Large intestine (tissue), 3 donors: ENCODE measurements around the gene FEZ2. TPM values are rescaled to one million over a fixed set of nuclear protein-coding genes. Genes with fewer than 3 reads are reported as not detected.

Source experiments
- DNase-seq, 2 donors: peaks; one replicate each; pipeline versions ENCODE4 v3.0.0 to v3.0.0-alpha.2; 2013
- H3K27ac ChIP-seq: one replicate; pipeline ENCODE4 v1.5.1; 2013; ENCODE audit warnings: low read length
- H3K27me3 ChIP-seq: 2 replicates; pipeline ENCODE4 v1.6.1; 2013; ENCODE audit warnings: low read length; ENCODE audit not compliant: control insufficient read depth, insufficient read depth
- H3K36me3 ChIP-seq: 2 replicates; pipeline ENCODE4 v1.6.1; 2013; ENCODE audit warnings: low read length; ENCODE audit not compliant: control insufficient read depth, insufficient read depth
- H3K4me1 ChIP-seq: one replicate; pipeline ENCODE4 v1.6.1; 2013; ENCODE audit warnings: low read length; ENCODE audit not compliant: control insufficient read depth, insufficient read depth
- H3K4me3 ChIP-seq: one replicate; pipeline ENCODE4 v1.5.1; 2013; ENCODE audit warnings: low read length
- H3K9me3 ChIP-seq: one replicate; pipeline ENCODE4 v1.6.1; 2013; ENCODE audit warnings: mild to moderate bottlenecking, low read depth, low read length, moderate library complexity; ENCODE audit not compliant: control insufficient read depth
- WGBS: methylation state at CpG from one replicate; pipeline ENCODE4 v1.1.5; 2013; ENCODE audit warnings: low lambda C conversion rate; ENCODE audit not compliant: insufficient coverage; 5-methylcytosine and 5-hydroxymethylcytosine counted together
- polyA plus RNA-seq: library from polyadenylated mRNA; unstranded; fragments of 120-200 nt; gene quantifications from one replicate; pipeline ENCODE4 v1.2.1, GENCODE V29; 2013

The FEZ2 gene
- polyA plus RNA-seq, 1 donor, result 59.4 TPM

GRCh38 chr2:36589230-36589630 lies 8.7 kb downstream of the FEZ2 start:
- Histone ChIP-seq H3K4me1 (peaks cover 2% of the 10 kb centered on the region), H3K4me3 (no peak overlapping the region), H3K9me3 (no peaks in the 10 kb centered on the region), H3K27ac (no peak overlapping the region), H3K36me3 (peaks cover 34% of the 10 kb centered on the region), H3K27me3 (no peaks in the 10 kb centered on the region)
- no peak for DNase-seq
- no CpG with 5 or more reads among the region's 2 CpGs for WGBS

DNA sequence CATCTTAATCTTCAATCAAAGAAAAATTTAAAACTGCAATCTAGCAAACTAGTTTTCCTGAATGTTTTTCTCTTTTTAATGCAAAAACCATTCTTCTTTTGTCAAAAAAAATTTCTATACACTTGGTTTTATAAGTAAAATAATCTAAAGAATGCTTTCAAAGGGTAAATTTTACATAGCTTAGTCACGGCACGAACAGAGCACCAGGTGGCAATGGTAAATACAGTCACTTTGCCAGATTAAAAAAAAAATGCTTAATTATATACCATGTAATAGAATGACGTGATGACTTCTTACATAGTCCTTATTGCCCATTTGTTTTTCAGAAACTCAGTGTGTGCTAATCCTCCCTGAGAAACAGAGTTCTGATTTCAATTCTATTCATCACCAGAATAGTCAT lies 10.4 kb downstream of the FEZ2 start:
- Histone ChIP-seq H3K4me1 (no peaks in the 10 kb centered on the region), H3K36me3 (peaks cover 46% of the 10 kb centered on the region), H3K4me3 (no peak overlapping the region), H3K27me3 (no peaks in the 10 kb centered on the region), H3K27ac (no peak overlapping the region), H3K9me3 (no peaks in the 10 kb centered on the region)
- WGBS, result 83% methylated on average over 1 of the region's 3 CpGs
- no peak for DNase-seq

DNA sequence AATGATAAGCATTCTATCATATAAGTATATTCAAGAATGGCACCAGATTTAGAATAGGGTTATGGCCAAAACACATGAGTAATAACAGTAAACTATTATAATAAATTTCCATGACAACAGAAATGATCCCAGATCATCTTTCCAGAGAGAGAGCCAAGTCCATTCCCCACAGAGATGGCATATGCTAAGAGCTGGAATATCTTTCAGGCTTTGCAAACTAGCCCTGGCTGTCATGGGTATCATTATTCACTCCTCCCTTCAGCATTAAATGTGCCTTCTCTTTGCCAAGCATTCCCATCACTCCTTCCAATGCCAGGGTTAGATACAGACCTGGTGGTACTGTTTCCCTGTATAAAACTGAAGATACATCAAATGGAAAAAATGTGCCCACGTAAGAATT lies 10.9 kb downstream of the FEZ2 start:
- H3K4me3 ChIP-seq, result no peak overlapping the region
- H3K4me1 ChIP-seq, result no peaks in the 10 kb centered on the region
- no peak for DNase-seq
- H3K27ac ChIP-seq, result no peak overlapping the region
- 88% methylated on average over 1 of the region's 1 CpG for WGBS
- H3K9me3 ChIP-seq, result no peaks in the 10 kb centered on the region
- H3K36me3 ChIP-seq, result peaks cover 48% of the 10 kb centered on the region
- H3K27me3 ChIP-seq, result no peaks in the 10 kb centered on the region

- no peak for DNase-seq
- Histone ChIP-seq H3K27ac (no peak overlapping the region), H3K27me3 (no peaks in the 10 kb centered on the region), H3K4me3 (no peak overlapping the region), H3K4me1 (no peaks in the 10 kb centered on the region), H3K9me3 (no peaks in the 10 kb centered on the region), H3K36me3 (peaks cover 48% of the 10 kb centered on the region)
- WGBS, result no CpG with 5 or more reads among the region's 6 CpGs
Observed at GRCh38 chr2:36586672-36587071, 11.3 kb downstream of the FEZ2 start.

DNA sequence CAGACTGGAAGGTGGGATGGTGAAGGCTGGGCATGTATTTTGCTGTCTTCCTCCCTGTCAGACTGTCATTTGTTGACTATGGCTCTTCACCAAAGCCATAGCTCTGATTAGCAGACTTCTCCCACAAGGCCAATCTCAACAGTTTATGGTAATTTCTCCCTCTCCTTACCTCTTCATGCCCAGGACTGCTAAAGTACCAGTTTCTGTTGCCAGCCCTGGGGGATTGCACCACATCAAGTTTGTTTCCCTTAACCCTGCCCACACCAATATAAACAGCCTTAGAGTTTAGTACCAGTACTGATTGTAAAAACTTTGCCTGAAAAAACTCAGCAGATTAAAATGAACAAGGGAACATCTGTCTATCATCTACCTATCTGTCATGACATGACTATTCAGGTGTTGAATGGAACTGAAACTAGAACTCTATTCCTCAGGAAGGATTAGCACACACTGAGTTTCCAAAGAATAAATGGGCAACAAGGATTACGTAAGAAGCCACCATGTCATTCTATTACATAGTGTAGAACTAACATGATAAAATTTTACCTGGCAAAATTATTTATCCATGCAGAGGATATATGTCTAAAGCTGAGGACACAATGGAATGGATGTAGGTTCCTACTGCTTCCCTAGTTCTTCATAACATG lies 13.7 kb downstream of the FEZ2 start:
- H3K27me3 ChIP-seq, result no peaks in the 10 kb centered on the region
- no peaks in the 10 kb centered on the region for H3K9me3 ChIP-seq
- no CpG with 5 or more reads among the region's 1 CpG for WGBS
- H3K27ac ChIP-seq, result no peak overlapping the region
- no peak for DNase-seq
- no peak overlapping the region for H3K4me3 ChIP-seq
- no peaks in the 10 kb centered on the region for H3K4me1 ChIP-seq
- peaks cover 61% of the 10 kb centered on the region for H3K36me3 ChIP-seq

- no peaks in the 10 kb centered on the region for H3K27me3 ChIP-seq
- H3K27ac ChIP-seq, result no peak overlapping the region
- H3K9me3 ChIP-seq, result no peaks in the 10 kb centered on the region
- no peak overlapping the region for H3K4me3 ChIP-seq
- no peaks in the 10 kb centered on the region for H3K4me1 ChIP-seq
- DNase-seq, result no peak
- WGBS, result 89% methylated on average over 3 of the region's 3 CpGs
- peaks cover 66% of the 10 kb centered on the region for H3K36me3 ChIP-seq
Observed at GRCh38 chr2:36582951-36583350, 15.0 kb downstream of the FEZ2 start.

DNA sequence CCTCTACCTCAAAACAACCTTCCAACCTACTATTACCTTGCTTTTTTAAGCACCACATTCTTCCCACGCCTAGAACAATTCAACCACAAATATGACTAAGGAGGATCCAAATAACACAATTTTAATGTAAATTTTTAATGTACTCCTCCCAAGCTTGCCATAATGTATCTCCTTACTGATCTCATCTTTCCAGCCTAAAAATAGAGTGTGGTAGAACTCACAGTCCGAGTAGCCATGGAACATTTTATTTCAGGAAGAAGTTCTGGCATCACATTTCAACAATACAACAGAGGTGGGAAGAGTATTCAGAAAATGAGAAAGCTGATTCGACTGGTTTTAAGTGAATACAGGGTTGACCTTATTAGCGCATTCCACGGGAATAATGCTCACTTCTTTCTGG lies 15.4 kb downstream of the FEZ2 start:
- Histone ChIP-seq H3K27me3 (no peaks in the 10 kb centered on the region), H3K36me3 (peaks cover 68% of the 10 kb centered on the region), H3K27ac (no peak overlapping the region), H3K4me1 (no peaks in the 10 kb centered on the region), H3K4me3 (no peak overlapping the region), H3K9me3 (no peaks in the 10 kb centered on the region)
- no peak for DNase-seq
- no CpG with 5 or more reads among the region's 5 CpGs for WGBS

DNA sequence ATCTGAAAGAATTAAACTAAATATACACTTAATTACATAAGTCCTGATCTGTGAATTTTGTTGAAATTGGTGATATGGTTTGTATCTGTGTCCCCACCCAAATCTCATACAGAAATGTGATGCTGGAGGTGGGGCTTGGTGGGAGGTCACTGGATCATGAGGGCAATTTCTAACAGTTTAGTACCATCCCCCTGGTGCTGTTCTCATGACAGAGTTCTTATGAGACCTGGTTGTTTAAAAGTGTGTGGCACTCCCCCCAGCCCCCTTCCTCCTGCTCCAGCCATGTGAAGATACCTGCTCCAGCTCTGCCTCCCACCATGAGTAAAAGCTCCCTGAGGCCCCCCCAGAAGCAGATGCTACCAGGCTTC lies 18.7 kb downstream of the FEZ2 start:
- no peaks in the 10 kb centered on the region for H3K4me1 ChIP-seq
- H3K27me3 ChIP-seq, result no peaks in the 10 kb centered on the region
- no peak overlapping the region for H3K27ac ChIP-seq
- peaks cover 74% of the 10 kb centered on the region for H3K36me3 ChIP-seq
- no peak for DNase-seq
- H3K4me3 ChIP-seq, result no peak overlapping the region
- no peaks in the 10 kb centered on the region for H3K9me3 ChIP-seq

DNA sequence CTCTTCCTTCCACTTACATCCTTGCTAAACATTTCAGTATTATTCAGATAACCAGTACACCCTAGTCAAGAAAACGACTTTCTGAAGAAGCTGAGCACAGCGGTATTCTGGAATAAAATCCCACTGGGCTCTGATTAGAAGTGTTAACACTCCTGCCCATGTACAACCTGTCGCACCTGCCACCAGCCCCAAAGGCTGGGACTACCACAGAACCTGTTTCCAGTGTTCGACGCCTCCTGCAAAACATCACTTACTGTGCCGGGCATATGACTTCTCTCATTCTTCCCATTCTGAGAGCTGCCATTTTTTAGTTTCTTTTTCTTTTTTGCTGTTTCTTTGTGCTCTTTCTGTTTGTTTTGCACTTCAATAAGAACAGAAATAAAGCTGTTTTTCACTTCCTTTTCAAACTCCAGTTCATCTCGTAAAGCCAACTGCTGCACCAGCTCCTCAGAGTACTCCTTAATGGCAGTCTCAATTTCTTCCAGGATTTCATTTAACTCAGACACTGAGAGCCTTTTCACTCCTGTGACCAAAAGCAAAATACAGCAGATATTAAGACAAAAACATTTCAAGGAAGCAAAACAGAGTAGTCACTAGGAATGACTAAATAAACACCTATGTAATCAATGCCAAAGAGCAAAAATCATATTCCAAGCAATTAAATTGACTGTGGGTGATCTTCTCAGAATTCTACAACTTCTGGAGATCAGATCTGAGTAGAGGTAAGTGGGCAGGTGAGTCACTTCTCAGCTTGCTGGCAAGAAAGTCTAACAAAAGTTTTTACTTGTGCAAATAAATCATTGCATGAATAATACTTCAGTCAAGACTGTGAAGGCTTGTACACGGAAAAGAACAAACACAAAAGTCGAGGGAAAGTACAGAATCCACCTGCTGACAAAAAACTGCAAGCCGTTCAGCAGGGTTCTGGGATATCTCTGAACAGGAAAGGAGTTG lies 19.3 kb downstream of the FEZ2 start:
- H3K27me3 ChIP-seq, result no peaks in the 10 kb centered on the region
- no peak overlapping the region for H3K4me3 ChIP-seq
- 100% methylated on average over 4 of the region's 10 CpGs for WGBS
- no peak overlapping the region for H3K27ac ChIP-seq
- peaks cover 68% of the 10 kb centered on the region for H3K36me3 ChIP-seq
- DNase-seq, result no peak
- no peaks in the 10 kb centered on the region for H3K9me3 ChIP-seq
- H3K4me1 ChIP-seq, result no peaks in the 10 kb centered on the region

- DNase-seq, result no peak
- 90% methylated on average over 2 of the region's 2 CpGs for WGBS
- Histone ChIP-seq H3K27ac (no peak overlapping the region), H3K4me3 (no peak overlapping the region), H3K36me3 (peaks cover 64% of the 10 kb centered on the region), H3K9me3 (no peaks in the 10 kb centered on the region), H3K27me3 (no peaks in the 10 kb centered on the region), H3K4me1 (no peaks in the 10 kb centered on the region)
Observed at GRCh38 chr2:36577884-36578283, 20.1 kb downstream of the FEZ2 start.
